Pons (tissue), 1 donor: ENCODE results near the gene DENND1A.
"Not testable (repeated sequence)": the region's sequence is repeated elsewhere in the genome, so short reads cannot be mapped to it uniquely, and the experiment has no call there.

Experiments used
- DNase-seq: peaks from one replicate; pipeline ENCODE4 v3.0.0-alpha.2; 2016; ENCODE audit warnings: low spot score

The DENND1A gene

GRCh38 chr9:123728571-123728970 is 201.4 kb downstream of the DENND1A start:
- DNase-seq = not testable (repeated sequence)

- DNase-seq = no peak
These were observed 202.6 kb downstream of the DENND1A start for GRCh38 chr9:123727332-123727731.

GRCh38 chr9:123725389-123725788 is 204.5 kb downstream of the DENND1A start:
- peak; percentile 58 for DNase-seq

- DNase-seq = peak; percentile 63
These were observed 205.6 kb downstream of the DENND1A start for GRCh38 chr9:123724211-123724796.

GRCh38 chr9:123723135-123723875 is 206.6 kb downstream of the DENND1A start:
- no peak for DNase-seq

GRCh38 chr9:123722378-123722777 is 207.5 kb downstream of the DENND1A start:
- no peak for DNase-seq

GRCh38 chr9:123718188-123718587 is 211.7 kb downstream of the DENND1A start:
- DNase-seq = no peak

- no peak for DNase-seq
These were observed 212.2 kb downstream of the DENND1A start for GRCh38 chr9:123717581-123718175.

GRCh38 chr9:123716339-123716945 is 213.5 kb downstream of the DENND1A start:
- no peak for DNase-seq

- DNase-seq = no peak
These were observed 214.7 kb downstream of the DENND1A start for GRCh38 chr9:123715258-123715657.

- no peak for DNase-seq
These were observed 216.6 kb downstream of the DENND1A start for GRCh38 chr9:123713282-123713681.

GRCh38 chr9:123712399-123712798 is 217.5 kb downstream of the DENND1A start:
- DNase-seq = no peak

- DNase-seq = no peak
These were observed 219.6 kb downstream of the DENND1A start for GRCh38 chr9:123710299-123710698.

GRCh38 chr9:123702483-123702882 is 227.4 kb downstream of the DENND1A start:
- no peak for DNase-seq

- no peak for DNase-seq
These were observed 232.2 kb downstream of the DENND1A start for GRCh38 chr9:123697686-123698085.

- no peak for DNase-seq
These were observed 233.4 kb downstream of the DENND1A start for GRCh38 chr9:123696476-123696875.

- DNase-seq = no peak
These were observed 234.5 kb downstream of the DENND1A start for GRCh38 chr9:123695386-123695785.

GRCh38 chr9:123691765-123692303 is 238.1 kb downstream of the DENND1A start:
- no peak for DNase-seq

- DNase-seq = no peak
These were observed 240.1 kb downstream of the DENND1A start for GRCh38 chr9:123689701-123690428.

GRCh38 chr9:123687246-123687751 is 242.6 kb downstream of the DENND1A start:
- no peak for DNase-seq

GRCh38 chr9:123686829-123687192 is 243.1 kb downstream of the DENND1A start:
- no peak for DNase-seq
